K562 (cell line): ENCODE measurements around the gene SERPINB12. TPM values are rescaled to one million over a fixed set of nuclear protein-coding genes. Genes with fewer than 3 reads are reported as not detected.

Experiments
- ATAC-seq: fragments of 200-7000 bp; cut with Tn5 transposase; 3 replicates; pipeline ENCODE4 v1.9.1; 2020; ENCODE audit warnings: moderate library complexity
- BruUV-seq: library from RNA; stranded (reverse); fragments of 400-500 nt; replicated peaks from 2 replicates; lab custom pipeline; 2021; lab: Mats Ljungman, UMichigan
- CTCF ChIA-PET: fragments of 300-600 bp; formaldehyde crosslinking; extraction: SDS; loops from one replicate; lab custom pipeline; 2021; ENCODE audit warnings: low intra/inter-chr PET ratio; lab: Yijun Ruan, JAX
- POLR2A ChIA-PET: fragments of 300-600, 350-650 bp; sonication (Branson Sonifier 250); formaldehyde crosslinking; extraction: SDS; loops from one replicate; lab custom pipeline; 2021; ENCODE audit warnings: antibody characterized with exemption, inconsistent platforms; lab: Yijun Ruan, JAX
- DNase-seq, 4 experiments: peaks; one replicate each; pipeline versions ENCODE4 v3.0.0 to v3.0.0-alpha.2; 2011 to 2018; ENCODE audit warnings: low spot score in 3 of 4, mixed read lengths in 3 of 4; ENCODE audit errors: extremely low read depth in 1 of 4
- FAIRE-seq: peaks from 2 replicates; lab custom pipeline; 2011; peaks lifted over from hg19 to GRCh38; lab: Jason Lieb, UNC
- H2AFZ ChIP-seq: 2 replicates; pipeline ENCODE4 v1.6.0; 2011; ENCODE audit warnings: low read depth, low read length, control low read depth, inconsistent platforms
- H3K27ac ChIP-seq: fragments of 200-600 bp; 3 replicates; pipeline ENCODE4 v1.8.0; 2011; ENCODE audit warnings: low read depth, mild to moderate bottlenecking, control low read depth, inconsistent platforms, low read length, moderate library complexity, mixed read lengths; ENCODE audit errors: extremely low read depth
- H3K27me3 ChIP-seq, 2 experiments: fragments of 300-600 bp in 1 of 2; 2 replicates in 1 of 2; 3 replicates in 1 of 2; pipeline versions ENCODE4 v1.6.0 to v1.8.0; 2011; ENCODE audit warnings: inconsistent platforms in 2 of 2, low read length in 2 of 2, mild to moderate bottlenecking in 1 of 2, mixed read lengths in 1 of 2, moderate library complexity in 1 of 2; ENCODE audit not compliant: control insufficient read depth in 2 of 2, insufficient read depth in 2 of 2
- H3K36me3 ChIP-seq: fragments of 300-600 bp; 3 replicates; pipeline ENCODE4 v1.8.0; 2011; ENCODE audit warnings: mild to moderate bottlenecking, low read length, inconsistent platforms; ENCODE audit not compliant: control insufficient read depth, insufficient read depth
- H3K4me1 ChIP-seq, 2 experiments: fragments of 200-600 bp in 1 of 2; replicated peaks in 1 of 2; 2 replicates in 1 of 2; 3 replicates in 1 of 2; pipeline versions ENCODE4 v1.5.1 to v1.8.0; 2011; ENCODE audit warnings: inconsistent platforms in 2 of 2, low read length in 2 of 2, mild to moderate bottlenecking in 1 of 2, mixed read lengths in 1 of 2, moderate library complexity in 1 of 2; ENCODE audit not compliant: control insufficient read depth in 2 of 2, insufficient read depth in 2 of 2
- H3K4me2 ChIP-seq: 2 replicates; pipeline ENCODE4 v1.6.1; 2011; ENCODE audit warnings: low read length, control low read depth, inconsistent platforms, mixed read lengths; ENCODE audit not compliant: insufficient read depth
- H3K4me3 ChIP-seq: fragments of 200-600 bp; sonication (generic), shearing (Covaris generic); 2 replicates; pipeline ENCODE4 v1.5.1; 2016; ENCODE audit warnings: control low read depth, inconsistent platforms
- H3K79me2 ChIP-seq: fragments of 200-600 bp; 3 replicates; pipeline ENCODE4 v1.8.0; 2011; ENCODE audit warnings: low read length, inconsistent platforms; ENCODE audit not compliant: control insufficient read depth, insufficient read depth
- H3K9ac ChIP-seq, 2 experiments: 2 replicates each; pipeline versions ENCODE4 v1.6.0 to v1.6.1; 2011; ENCODE audit warnings: low read depth in 2 of 2, low read length in 2 of 2, control low read depth in 1 of 2, inconsistent platforms in 1 of 2, mild to moderate bottlenecking in 1 of 2, mixed read lengths in 1 of 2; ENCODE audit not compliant: insufficient read depth in 1 of 2
- H3K9me1 ChIP-seq: one replicate; pipeline ENCODE4 v1.6.0; 2011; ENCODE audit warnings: inconsistent platforms, mild to moderate bottlenecking, low read length, moderate library complexity; ENCODE audit not compliant: control insufficient read depth, insufficient read depth
- H3K9me3 ChIP-seq: replicated peaks from 2 replicates; pipeline ENCODE4 v1.5.1; 2011; ENCODE audit warnings: low read depth, low read length, inconsistent platforms; ENCODE audit not compliant: control insufficient read depth, insufficient read depth
- H4K20me1 ChIP-seq: replicated peaks from 2 replicates; pipeline ENCODE4 v1.6.1; 2011; ENCODE audit warnings: low read length, inconsistent platforms, mixed read lengths; ENCODE audit not compliant: control insufficient read depth, insufficient read depth
- C11orf30 ChIP-seq: fragments of 450-650 bp; IDR thresholded peaks from 2 replicates; pipeline ENCODE4 v1.6.1; 2016; ENCODE audit warnings: low read depth, mild to moderate bottlenecking
- WGBS: fragments of 100-300 bp; shearing (Covaris generic); methylation state at CpG from one replicate; pipeline ENCODE4 v1.1.6; 2016; ENCODE audit warnings: low coverage, mixed read lengths; ENCODE audit not compliant: insufficient coverage; ENCODE audit errors: missing lambda C conversion rate; 5-methylcytosine and 5-hydroxymethylcytosine counted together
- in situ Hi-C: fragments of 300-500 bp; cut with MboI; formaldehyde crosslinking; loops from 4 replicates; pipeline ENCODE4 v1.15.0; 2018; ENCODE audit warnings: inconsistent platforms, mixed read lengths
- intact Hi-C: fragments of 100-400 bp; cut with micrococcal nuclease; formaldehyde crosslinking; loops from 2 replicates; pipeline ENCODE4 v1.14.2; 2022
- polyA plus RNA-seq, 8 experiments: library from polyadenylated mRNA; depleted of rRNA in 4 of 8; stranded (reverse) in 5 of 8; unstranded in 3 of 8; fragments of >200 nt; fragmentation: Nextera tagmentation in 2 of 8; fragmentation: Illumina TruSeq in 1 of 8; extraction: Ambion mirVana in 2 of 8; extraction: Trizol in 1 of 8; gene quantifications; 2 replicates each; pipeline versions ENCODE4 v1.2.1 to v1.2.3, GENCODE V29; 2011 to 2014; ENCODE audit warnings: inconsistent platforms in 1 of 8, missing spikeins in 1 of 8
- total RNA-seq, 7 experiments: library from RNA; depleted of rRNA in 6 of 7; stranded (reverse); fragments of >200 nt in 6 of 7; fragmentation: Illumina TruSeq in 2 of 7; extraction: Trizol in 2 of 7; gene quantifications; 2 replicates each; pipeline versions ENCODE4 v1.2.1 to v1.2.3, GENCODE V29; 2011 to 2021; ENCODE audit warnings: low replicate concordance in 1 of 7
- TF ChIP-seq, protein P1 (sequence below): fragments of 450-650 bp; formaldehyde crosslinking; IDR thresholded peaks from 2 replicates; pipeline ENCODE4 v1.4.0; 2020; ENCODE audit warnings: mild to moderate bottlenecking, mixed read lengths

SERPINB12 gene
- total and polyA plus RNA-seq, 9 of the 15 experiments (the other 6 are each of a cell fraction or from before 2014, with no cell fraction given) = not detected

DNA sequence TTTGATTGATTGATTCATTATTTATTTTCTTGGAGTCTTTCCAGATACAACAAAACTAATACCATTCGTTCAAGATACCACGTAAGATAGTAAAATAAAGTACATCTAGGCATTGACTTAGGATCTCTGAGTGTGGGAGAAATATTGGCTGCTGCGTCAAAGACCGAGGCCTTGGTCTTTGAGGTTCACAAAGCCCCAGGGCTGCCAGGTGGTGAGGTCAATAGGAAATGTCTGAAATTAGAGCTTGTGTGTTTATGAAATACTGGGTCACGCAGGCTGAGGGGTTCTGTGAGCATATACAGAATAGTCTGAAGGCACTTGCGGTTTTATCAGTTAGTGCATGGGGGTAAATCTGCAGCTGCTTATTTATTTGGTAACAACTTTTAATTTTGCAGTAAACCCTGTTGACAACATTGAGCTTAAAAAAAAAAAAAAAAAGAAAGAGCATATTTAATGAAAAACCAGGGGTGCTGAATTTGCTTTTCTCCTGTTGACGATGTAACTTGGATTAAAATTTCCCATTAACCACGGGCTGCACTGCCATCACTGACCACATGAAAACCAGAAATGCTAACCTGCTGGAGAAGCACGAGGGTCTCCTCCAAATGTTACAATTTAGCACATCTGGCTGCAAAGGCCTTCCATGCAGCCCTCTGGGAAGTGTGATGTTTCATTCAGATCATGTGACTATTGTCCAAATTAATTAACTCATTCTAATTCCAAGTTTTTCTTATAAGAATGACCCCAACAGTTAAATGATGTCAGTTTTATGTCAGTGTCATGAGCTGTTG, 27.1 kb upstream of the SERPINB12 start:
- intact Hi-C loops (loop anchor here (5.0 kb wide), 3 partner anchors 332 to 462 kb away; no protein-coding TSS in a partner anchor), in situ Hi-C loops (loop anchor here (25.0 kb wide), 1 partner anchor 472 kb away; no protein-coding TSS in a partner anchor)
- ChIA-PET POLR2A (interaction anchor here (0.5 kb wide), 1 partner anchor 240 kb away, joined by 3 read pairs; no protein-coding TSS in a partner anchor), CTCF (no interaction called here)
- no peaks in the 10 kb centered on the region for H3K36me3 ChIP-seq
- H3K4me3 ChIP-seq = no peak overlapping the region
- no peak overlapping the region for H3K9ac ChIP-seq
- no peak overlapping the region for H2AFZ ChIP-seq
- H3K9me1 ChIP-seq = no peaks in the 10 kb centered on the region
- FAIRE-seq (no peak), DNase-seq (no peak), ATAC-seq (no peak)
- no peaks in the 10 kb centered on the region for H3K79me2 ChIP-seq
- no peak overlapping the region for H3K4me2 ChIP-seq
- H3K4me1 ChIP-seq = no peaks in the 10 kb centered on the region
- no peaks in the 10 kb centered on the region for H3K27me3 ChIP-seq
- WGBS = 0% methylated on average over 8 of the region's 9 CpGs
- H4K20me1 ChIP-seq = no peaks in the 10 kb centered on the region
- no peaks in the 10 kb centered on the region for H3K9me3 ChIP-seq
- TF ChIP-seq, protein P1, sequence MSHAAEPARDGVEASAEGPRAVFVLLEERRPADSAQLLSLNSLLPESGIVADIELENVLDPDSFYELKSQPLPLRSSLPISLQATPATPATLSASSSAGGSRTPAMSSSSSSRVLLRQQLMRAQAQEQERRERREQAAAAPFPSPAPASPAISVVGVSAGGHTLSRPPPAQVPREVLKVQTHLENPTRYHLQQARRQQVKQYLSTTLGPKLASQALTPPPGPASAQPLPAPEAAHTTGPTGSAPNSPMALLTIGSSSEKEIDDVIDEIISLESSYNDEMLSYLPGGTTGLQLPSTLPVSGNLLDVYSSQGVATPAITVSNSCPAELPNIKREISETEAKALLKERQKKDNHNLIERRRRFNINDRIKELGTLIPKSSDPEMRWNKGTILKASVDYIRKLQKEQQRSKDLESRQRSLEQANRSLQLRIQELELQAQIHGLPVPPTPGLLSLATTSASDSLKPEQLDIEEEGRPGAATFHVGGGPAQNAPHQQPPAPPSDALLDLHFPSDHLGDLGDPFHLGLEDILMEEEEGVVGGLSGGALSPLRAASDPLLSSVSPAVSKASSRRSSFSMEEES (CRISPR knock-in tag) = peak; percentile 28; the same call in 1 of the 2 replicates
- no peak for TF ChIP-seq C11orf30
- no TSS peak for BruUV-seq
- no peak overlapping the region for H3K27ac ChIP-seq
